HCT116 (cell line): Measurements from ENCODE around the gene CENPP. TPM values are rescaled to one million over a fixed set of nuclear protein-coding genes. Genes with fewer than 3 reads are reported as not detected.

Experiments used
- ATAC-seq: fragments of 200-7000 bp; cut with Tn5 transposase; 2 replicates; pipeline ENCODE4 v1.9.1; 2020; ENCODE audit warnings: mild to moderate bottlenecking, moderate library complexity
- BruUV-seq: library from RNA; stranded (reverse); fragments of 400-500 nt; replicated peaks from 2 replicates; lab custom pipeline; 2021; lab: Mats Ljungman, UMichigan
- CTCF ChIA-PET: fragments of 300-600 bp; sonication (Branson Sonifier 250); formaldehyde crosslinking; loops from one replicate; lab custom pipeline; 2021; ENCODE audit warnings: antibody characterized with exemption; lab: Charles Lee
- POLR2A ChIA-PET: fragments of 300-600, 350-600 bp; sonication (Branson Sonifier 250); formaldehyde crosslinking; loops from one replicate; lab custom pipeline; 2021; ENCODE audit warnings: antibody characterized with exemption; lab: Charles Lee
- RAD21 ChIA-PET, 2 experiments: fragments of 300-600 bp; sonication (Branson Sonifier 250); formaldehyde crosslinking; loops; one replicate each; lab custom pipeline; 2023; ENCODE audit warnings: low total read pairs in 2 of 2; ENCODE audit not compliant: uncharacterized antibody in 2 of 2, unreplicated experiment in 2 of 2, low non-redundant PET in 1 of 2; lab: Charles Lee
- DNase-seq: peaks from one replicate; pipeline ENCODE4 v3.0.0-alpha.2; 2010; ENCODE audit warnings: low read depth, low spot score
- H2AFZ ChIP-seq: fragments of 200-600 bp; shearing (Covaris generic), sonication (generic); 2 replicates; pipeline ENCODE4 v1.6.1; 2017; ENCODE audit warnings: low read depth, mixed run types, mixed read lengths, antibody characterized with exemption, low read length; ENCODE audit not compliant: poor library complexity, severe bottlenecking
- H3K27ac ChIP-seq: 2 replicates; pipeline ENCODE4 v1.5.1; 2012; ENCODE audit warnings: low read depth, low read length
- H3K27me3 ChIP-seq: fragments of 200-600 bp; sonication (generic); 2 replicates; pipeline ENCODE4 v1.6.1; 2016; ENCODE audit warnings: mixed run types, low read length, mixed read lengths; ENCODE audit not compliant: insufficient read depth
- H3K36me3 ChIP-seq, 2 experiments: fragments of 200-500 bp in 1 of 2; fragments of 200-600 bp in 1 of 2; sonication (Bioruptor generic) in 1 of 2; sonication (generic) in 1 of 2; 2 replicates each; pipeline versions ENCODE4 v1.5.1 to v1.6.1; 2014 to 2016; ENCODE audit warnings: low read length in 2 of 2, inconsistent platforms in 1 of 2, mixed read lengths in 1 of 2, mixed run types in 1 of 2; ENCODE audit not compliant: insufficient read depth in 2 of 2, control insufficient read depth in 1 of 2
- H3K4me1 ChIP-seq, 2 experiments: fragments of 200-600 bp in 1 of 2; sonication (generic) in 1 of 2; 2 replicates each; pipeline versions ENCODE4 v1.5.1 to v1.6.1; 2012 to 2017; ENCODE audit warnings: low read length in 2 of 2, inconsistent platforms in 1 of 2, mild to moderate bottlenecking in 1 of 2, mixed read lengths in 1 of 2, mixed run types in 1 of 2, moderate library complexity in 1 of 2; ENCODE audit not compliant: insufficient read depth in 2 of 2, control insufficient read depth in 1 of 2
- H3K4me2 ChIP-seq: fragments of 200-600 bp; sonication (generic); 2 replicates; pipeline ENCODE4 v1.6.1; 2017; ENCODE audit warnings: mixed run types, low read length, mixed read lengths
- H3K4me3 ChIP-seq, 2 experiments: fragments of 200-600 bp in 1 of 2; sonication (generic) in 1 of 2; replicated peaks in 1 of 2; 2 replicates each; pipeline ENCODE4 v1.5.1; 2011 to 2016; ENCODE audit warnings: low read length in 2 of 2, control low read depth in 1 of 2, low read depth in 1 of 2, mild to moderate bottlenecking in 1 of 2, mixed read lengths in 1 of 2, mixed run types in 1 of 2
- H3K79me2 ChIP-seq: fragments of 200-600 bp; sonication (generic); 2 replicates; pipeline ENCODE4 v1.6.1; 2017; ENCODE audit warnings: mild to moderate bottlenecking, mixed run types, low read length, moderate library complexity, mixed read lengths; ENCODE audit not compliant: insufficient read depth
- H3K9ac ChIP-seq: fragments of 200-600 bp; sonication (generic); 2 replicates; pipeline ENCODE4 v1.6.1; 2016; ENCODE audit warnings: low read length, mixed read lengths
- H3K9me2 ChIP-seq: fragments of 200-600 bp; sonication (generic), shearing (Covaris generic); 2 replicates; pipeline ENCODE4 v1.6.1; 2017; ENCODE audit warnings: mixed run types, mild to moderate bottlenecking, moderate library complexity; ENCODE audit not compliant: insufficient read depth
- H3K9me3 ChIP-seq, 2 experiments: fragments of 200-500 bp in 1 of 2; fragments of 200-600 bp in 1 of 2; sonication (Bioruptor generic) in 1 of 2; sonication (generic) in 1 of 2; 2 replicates each; pipeline ENCODE4 v1.6.1; 2014 to 2017; ENCODE audit warnings: low read length in 2 of 2, mixed read lengths in 2 of 2, inconsistent platforms in 1 of 2, low read depth in 1 of 2, mild to moderate bottlenecking in 1 of 2, mixed run types in 1 of 2, moderate library complexity in 1 of 2; ENCODE audit not compliant: control insufficient read depth in 1 of 2, insufficient read depth in 1 of 2
- H4K20me1 ChIP-seq: fragments of 200-600 bp; sonication (generic), shearing (Covaris generic); 2 replicates; pipeline ENCODE4 v1.6.1; 2017; ENCODE audit warnings: mixed run types, mild to moderate bottlenecking, moderate library complexity; ENCODE audit not compliant: insufficient read depth
- ATF3 ChIP-seq: IDR thresholded peaks from 2 replicates; pipeline ENCODE4 v1.6.1; 2012
- CBX3 ChIP-seq: IDR thresholded peaks from 2 replicates; pipeline ENCODE4 v1.6.1; 2012; ENCODE audit warnings: low read depth
- CEBPB ChIP-seq: IDR thresholded peaks from 2 replicates; pipeline ENCODE4 v1.6.1; 2012; ENCODE audit warnings: low read depth
- EGR1 ChIP-seq: IDR thresholded peaks from 2 replicates; pipeline ENCODE4 v1.6.1; 2012; ENCODE audit warnings: low read depth
- EZH2 ChIP-seq: fragments of 200-600 bp; sonication (generic); IDR thresholded peaks from 2 replicates; pipeline ENCODE4 v1.6.1; 2017; ENCODE audit warnings: antibody characterized with exemption, mixed run types
- EZH2phosphoT487 ChIP-seq: fragments of 200-600 bp; IDR thresholded peaks from 2 replicates; pipeline ENCODE4 v1.6.1; 2018; ENCODE audit warnings: antibody characterized with exemption, borderline replicate concordance
- FOSL1 ChIP-seq: IDR thresholded peaks from 2 replicates; pipeline ENCODE4 v1.6.1; 2012; ENCODE audit warnings: low read depth
- JUND ChIP-seq: IDR thresholded peaks from 2 replicates; pipeline ENCODE4 v1.6.1; 2012
- POLR2A ChIP-seq: IDR thresholded peaks from 2 replicates; pipeline ENCODE4 v1.7.0; 2011; ENCODE audit warnings: borderline replicate concordance; ENCODE audit not compliant: insufficient read depth, insufficient read length; ENCODE audit errors: extremely low read depth
- POLR2AphosphoS5 ChIP-seq: IDR thresholded peaks from 2 replicates; pipeline ENCODE4 v1.6.1; 2011; ENCODE audit warnings: mild to moderate bottlenecking, low read depth, low read length, moderate library complexity
- SIN3A ChIP-seq: IDR thresholded peaks from 2 replicates; pipeline ENCODE4 v1.6.1; 2012; ENCODE audit warnings: low read depth
- SRF ChIP-seq: IDR thresholded peaks from 2 replicates; pipeline ENCODE4 v1.6.1; 2012; ENCODE audit warnings: low read depth
- TCF7L2 ChIP-seq: IDR thresholded peaks from 2 replicates; pipeline ENCODE4 v1.7.0; 2011; ENCODE audit warnings: borderline replicate concordance, inconsistent platforms; ENCODE audit not compliant: insufficient read depth, insufficient read length; ENCODE audit errors: extremely low read depth
- YY1 ChIP-seq: IDR thresholded peaks from 2 replicates; pipeline ENCODE4 v1.6.1; 2011; ENCODE audit warnings: low read length, low read depth, moderate library complexity, mild to moderate bottlenecking; ENCODE audit not compliant: insufficient replicate concordance; ENCODE audit errors: extremely low read depth
- ZBTB33 ChIP-seq: IDR thresholded peaks from 2 replicates; pipeline ENCODE4 v1.6.1; 2011; ENCODE audit warnings: mild to moderate bottlenecking, low read length, moderate library complexity; ENCODE audit not compliant: insufficient replicate concordance; ENCODE audit errors: extremely low read depth
- ZFX ChIP-seq: fragments of 450-650 bp; IDR thresholded peaks from 2 replicates; pipeline ENCODE4 v1.6.1; 2017
- ZNF274 ChIP-seq: fragments of 200-500 bp; sonication (Bioruptor generic); IDR thresholded peaks from 2 replicates; pipeline ENCODE4 v1.6.1; 2014; ENCODE audit warnings: mild to moderate bottlenecking, low read depth, low read length, inconsistent platforms
- intact Hi-C: fragments of 100-400 bp; cut with micrococcal nuclease; formaldehyde crosslinking; loops from 2 replicates; pipeline ENCODE4 v1.10.0; 2022
- total RNA-seq: library from RNA; stranded (reverse); gene quantifications from one replicate; pipeline ENCODE4 v1.2.1, GENCODE V29; 2021; ENCODE audit not compliant: unreplicated experiment
- TF ChIP-seq, protein P1 (sequence below): IDR thresholded peaks from 2 replicates; pipeline ENCODE4 v1.6.1; 2012
- TF ChIP-seq, protein P2 (sequence below): IDR thresholded peaks from 2 replicates; pipeline ENCODE4 v1.6.1; 2012; ENCODE audit warnings: low read depth
- TF ChIP-seq, protein P3 (sequence below), 3 experiments: fragments of 200-600 bp in 1 of 3; sonication (generic) in 1 of 3; IDR thresholded peaks in 2 of 3; conservative IDR thresholded peaks in 1 of 3; 2 replicates each; pipeline ENCODE4 v1.5.1; 2012 to 2017; ENCODE audit warnings: low read depth in 2 of 3, low read length in 2 of 3, antibody characterized with exemption in 1 of 3, borderline replicate concordance in 1 of 3, control low read depth in 1 of 3, mild to moderate bottlenecking in 1 of 3, mixed read lengths in 1 of 3, mixed run types in 1 of 3, moderate library complexity in 1 of 3; ENCODE audit not compliant: insufficient read depth in 1 of 3

The CENPP gene
- total RNA-seq, 1 experiment from 2014 or later, result 7.0 TPM

GRCh38 chr9:92547356-92547755, 221.6 kb downstream of the CENPP start:
- H3K9ac ChIP-seq, result no peak overlapping the region

More at GRCh38 chr9:92547356-92547755, 221.6 kb downstream of the CENPP start:
- no peak for TF ChIP-seq EZH2
- no peak for TF ChIP-seq CEBPB
- TF ChIP-seq SIN3A, result no peak
- TF ChIP-seq EZH2phosphoT487, result no peak
- TF ChIP-seq, protein P1, sequence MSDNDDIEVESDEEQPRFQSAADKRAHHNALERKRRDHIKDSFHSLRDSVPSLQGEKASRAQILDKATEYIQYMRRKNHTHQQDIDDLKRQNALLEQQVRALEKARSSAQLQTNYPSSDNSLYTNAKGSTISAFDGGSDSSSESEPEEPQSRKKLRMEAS, result no peak
- no peak for TF ChIP-seq POLR2AphosphoS5
- no peak for TF ChIP-seq EGR1
- TF ChIP-seq JUND, result no peak
- no peak for TF ChIP-seq FOSL1
- no peak for TF ChIP-seq ZBTB33
- no peak for TF ChIP-seq POLR2A
- TF ChIP-seq SRF, result no peak
- no peak for TF ChIP-seq TCF7L2
- no peak for TF ChIP-seq ATF3
- TF ChIP-seq YY1, result no peak
- TF ChIP-seq, protein P2, sequence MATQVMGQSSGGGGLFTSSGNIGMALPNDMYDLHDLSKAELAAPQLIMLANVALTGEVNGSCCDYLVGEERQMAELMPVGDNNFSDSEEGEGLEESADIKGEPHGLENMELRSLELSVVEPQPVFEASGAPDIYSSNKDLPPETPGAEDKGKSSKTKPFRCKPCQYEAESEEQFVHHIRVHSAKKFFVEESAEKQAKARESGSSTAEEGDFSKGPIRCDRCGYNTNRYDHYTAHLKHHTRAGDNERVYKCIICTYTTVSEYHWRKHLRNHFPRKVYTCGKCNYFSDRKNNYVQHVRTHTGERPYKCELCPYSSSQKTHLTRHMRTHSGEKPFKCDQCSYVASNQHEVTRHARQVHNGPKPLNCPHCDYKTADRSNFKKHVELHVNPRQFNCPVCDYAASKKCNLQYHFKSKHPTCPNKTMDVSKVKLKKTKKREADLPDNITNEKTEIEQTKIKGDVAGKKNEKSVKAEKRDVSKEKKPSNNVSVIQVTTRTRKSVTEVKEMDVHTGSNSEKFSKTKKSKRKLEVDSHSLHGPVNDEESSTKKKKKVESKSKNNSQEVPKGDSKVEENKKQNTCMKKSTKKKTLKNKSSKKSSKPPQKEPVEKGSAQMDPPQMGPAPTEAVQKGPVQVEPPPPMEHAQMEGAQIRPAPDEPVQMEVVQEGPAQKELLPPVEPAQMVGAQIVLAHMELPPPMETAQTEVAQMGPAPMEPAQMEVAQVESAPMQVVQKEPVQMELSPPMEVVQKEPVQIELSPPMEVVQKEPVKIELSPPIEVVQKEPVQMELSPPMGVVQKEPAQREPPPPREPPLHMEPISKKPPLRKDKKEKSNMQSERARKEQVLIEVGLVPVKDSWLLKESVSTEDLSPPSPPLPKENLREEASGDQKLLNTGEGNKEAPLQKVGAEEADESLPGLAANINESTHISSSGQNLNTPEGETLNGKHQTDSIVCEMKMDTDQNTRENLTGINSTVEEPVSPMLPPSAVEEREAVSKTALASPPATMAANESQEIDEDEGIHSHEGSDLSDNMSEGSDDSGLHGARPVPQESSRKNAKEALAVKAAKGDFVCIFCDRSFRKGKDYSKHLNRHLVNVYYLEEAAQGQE, result no peak
- TF ChIP-seq, protein P3, sequence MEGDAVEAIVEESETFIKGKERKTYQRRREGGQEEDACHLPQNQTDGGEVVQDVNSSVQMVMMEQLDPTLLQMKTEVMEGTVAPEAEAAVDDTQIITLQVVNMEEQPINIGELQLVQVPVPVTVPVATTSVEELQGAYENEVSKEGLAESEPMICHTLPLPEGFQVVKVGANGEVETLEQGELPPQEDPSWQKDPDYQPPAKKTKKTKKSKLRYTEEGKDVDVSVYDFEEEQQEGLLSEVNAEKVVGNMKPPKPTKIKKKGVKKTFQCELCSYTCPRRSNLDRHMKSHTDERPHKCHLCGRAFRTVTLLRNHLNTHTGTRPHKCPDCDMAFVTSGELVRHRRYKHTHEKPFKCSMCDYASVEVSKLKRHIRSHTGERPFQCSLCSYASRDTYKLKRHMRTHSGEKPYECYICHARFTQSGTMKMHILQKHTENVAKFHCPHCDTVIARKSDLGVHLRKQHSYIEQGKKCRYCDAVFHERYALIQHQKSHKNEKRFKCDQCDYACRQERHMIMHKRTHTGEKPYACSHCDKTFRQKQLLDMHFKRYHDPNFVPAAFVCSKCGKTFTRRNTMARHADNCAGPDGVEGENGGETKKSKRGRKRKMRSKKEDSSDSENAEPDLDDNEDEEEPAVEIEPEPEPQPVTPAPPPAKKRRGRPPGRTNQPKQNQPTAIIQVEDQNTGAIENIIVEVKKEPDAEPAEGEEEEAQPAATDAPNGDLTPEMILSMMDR (IDR thresholded peaks at IDR 0.05 in 2 of 3, conservative IDR thresholded peaks at IDR 0.05 in 1 of 3; ENCODE audit: borderline replicate concordance in 1 of 3, insufficient read depth in 1 of 3, low read depth in 2 of 3, low read length in 2 of 3), result no peak
- TF ChIP-seq ZFX, result no peak
- no peak for TF ChIP-seq ZNF274
- TF ChIP-seq CBX3, result no peak
- no peaks in the 10 kb centered on the region for H4K20me1 ChIP-seq
- no peak overlapping the region for H3K4me3 ChIP-seq
- H3K4me1 ChIP-seq, result no peaks in the 10 kb centered on the region
- H3K4me2 ChIP-seq, result no peak overlapping the region
- H3K27ac ChIP-seq, result no peak overlapping the region
- intact Hi-C loops, result no loop called here
- ChIA-PET POLR2A (no interaction called here), RAD21 (no interaction called here), CTCF (no interaction called here)
- no peaks in the 10 kb centered on the region for H3K9me3 ChIP-seq
- BruUV-seq, result no TSS peak
- ATAC-seq (no peak), DNase-seq (no peak)
- H3K79me2 ChIP-seq, result no peaks in the 10 kb centered on the region
- H3K36me3 ChIP-seq, result no peaks in the 10 kb centered on the region
- H2AFZ ChIP-seq, result no peak overlapping the region
- H3K27me3 ChIP-seq, result no peaks in the 10 kb centered on the region
- H3K9me2 ChIP-seq, result no peaks in the 10 kb centered on the region
